ENCODE measurements around the gene ARHGEF4.

Gene ARHGEF4, protein sequence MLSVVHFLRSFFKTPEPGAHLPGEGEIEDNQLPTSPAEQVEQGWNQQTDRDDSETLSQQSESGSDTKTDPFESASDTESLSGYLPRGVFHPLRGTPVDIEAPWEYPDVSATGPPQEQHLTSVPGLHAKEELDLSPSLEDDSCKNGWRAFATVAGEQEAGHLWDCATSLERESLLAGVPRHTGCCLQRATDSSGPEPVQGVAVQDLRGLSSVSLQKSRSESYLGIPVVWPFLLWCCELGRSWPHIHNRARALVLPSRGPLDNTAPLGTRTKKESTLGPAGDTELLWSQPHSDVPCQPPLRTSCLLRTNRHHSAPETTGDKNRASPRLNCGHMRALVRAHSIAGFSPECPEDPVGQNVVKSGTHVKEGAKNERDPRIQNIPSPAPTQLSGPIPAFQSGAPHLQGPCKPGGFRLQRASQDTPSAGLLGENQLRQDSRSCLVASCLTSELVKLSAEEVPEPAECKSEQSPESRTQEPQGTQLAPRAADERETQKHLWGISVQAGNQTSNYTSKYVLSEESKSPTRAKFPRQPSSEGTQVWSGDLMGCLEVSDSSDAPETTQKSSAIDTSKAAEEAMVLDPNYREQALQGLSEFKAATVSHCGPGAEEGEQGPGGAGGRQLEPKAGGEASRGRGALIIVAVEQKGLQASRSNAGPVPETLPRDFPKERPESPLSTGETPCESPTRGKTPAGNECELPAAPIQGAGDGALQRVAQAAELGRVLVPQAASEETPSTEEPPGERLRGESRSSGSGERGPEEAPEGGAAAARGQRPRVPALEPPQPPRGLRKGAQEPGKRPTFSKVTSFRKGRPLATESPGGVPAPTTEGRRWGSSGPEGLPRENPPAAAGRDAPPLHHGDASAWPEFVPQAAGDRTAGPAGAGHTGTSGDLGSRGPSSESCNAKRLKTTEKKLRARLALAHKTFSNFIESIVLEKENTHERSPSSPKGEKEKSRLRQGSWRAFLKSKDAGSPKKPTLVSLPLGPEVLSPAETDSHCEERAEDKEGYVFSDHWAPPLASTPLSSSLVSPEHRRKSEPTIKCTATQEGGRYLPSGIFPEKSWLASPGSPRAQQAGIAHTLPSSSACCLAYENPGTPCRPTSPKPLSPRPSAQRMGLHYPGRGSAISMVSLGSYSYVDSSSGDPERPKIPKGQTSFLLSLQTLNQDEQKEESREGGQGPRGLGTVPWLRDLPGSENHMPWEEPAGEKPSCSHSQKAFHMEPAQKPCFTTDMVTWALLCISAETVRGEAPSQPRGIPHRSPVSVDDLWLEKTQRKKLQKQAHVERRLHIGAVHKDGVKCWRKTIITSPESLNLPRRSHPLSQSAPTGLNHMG (N-terminal part only)

DNA sequence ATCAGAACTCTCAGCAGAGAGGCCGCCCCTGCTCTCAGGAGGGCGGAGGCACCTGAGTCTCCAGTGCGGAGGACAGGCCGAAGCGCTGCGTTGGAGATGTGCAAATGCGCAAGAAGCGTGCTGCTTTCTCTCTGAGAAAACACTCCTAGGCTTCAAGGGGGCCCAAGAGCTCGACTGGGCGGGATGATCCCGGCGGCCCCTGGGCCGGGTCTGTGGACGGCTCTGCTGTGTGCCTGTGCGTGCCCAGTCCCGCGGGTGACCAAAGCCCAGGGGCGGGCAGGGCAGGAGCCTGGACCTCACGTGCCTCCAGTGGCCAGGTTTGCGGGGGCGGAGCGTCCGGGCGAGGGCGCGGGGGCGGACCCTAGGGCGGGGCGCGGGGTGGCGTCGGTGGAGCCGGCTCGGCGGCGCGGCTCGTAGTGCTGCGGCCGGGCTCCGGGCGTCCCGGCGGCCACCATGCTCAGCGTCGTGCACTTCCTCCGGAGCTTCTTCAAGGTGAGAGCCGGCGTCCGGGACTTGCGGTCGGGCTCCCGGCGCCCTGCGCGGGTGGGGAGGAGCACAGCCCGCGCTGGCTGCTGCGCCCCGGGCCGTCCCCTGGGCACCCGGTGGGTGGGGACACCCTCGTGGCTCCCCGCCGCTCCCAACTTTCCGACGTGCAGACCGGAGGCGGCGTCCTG, at the start of gene ARHGEF4:
Gene ARHGEF4 (plus strand): TSS at position 414 of the 674 bp plus-strand sequence. CDS start 40 bp downstream, at position 454.
- DNase-seq, result no peak

DNA sequence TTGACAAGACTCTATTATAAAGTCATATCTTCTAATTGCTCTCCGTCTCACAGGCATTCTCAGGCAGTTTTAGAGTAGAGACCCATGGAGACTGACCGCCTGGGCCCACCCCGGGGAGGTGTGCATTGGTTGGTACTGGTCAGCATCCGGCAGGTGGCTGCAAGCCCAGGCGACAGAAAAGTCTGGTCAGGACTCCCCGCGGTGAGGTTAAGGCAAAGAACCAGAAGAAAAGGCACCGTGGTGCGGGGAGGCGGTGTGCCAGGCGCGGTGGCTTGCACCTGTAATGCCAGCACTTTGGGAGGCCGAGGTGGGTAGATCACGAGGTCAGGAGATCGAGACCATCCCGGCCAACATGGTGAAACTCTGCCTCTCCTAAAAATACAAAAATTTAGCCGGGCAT, 48.9 kb upstream of the ARHGEF4 start:
- no peak for DNase-seq

DNA sequence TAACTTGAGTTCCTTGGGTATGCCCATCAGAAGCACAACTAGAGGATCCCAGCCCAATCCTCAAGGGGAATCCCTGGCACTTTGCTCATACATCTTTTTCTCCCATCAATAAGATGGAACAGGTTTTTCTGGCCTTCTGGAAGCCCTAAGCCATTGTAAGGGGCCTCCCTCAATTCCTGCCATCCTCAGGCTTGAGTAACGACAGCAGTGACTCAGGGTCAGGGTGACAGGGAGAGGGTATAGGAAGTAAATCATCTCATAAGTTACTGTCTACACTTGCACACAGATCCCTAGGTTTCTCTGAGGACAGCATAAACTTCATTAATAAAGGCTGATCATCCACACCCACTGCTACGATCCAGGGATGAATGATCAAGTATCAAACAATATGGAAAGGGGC, 46.4 kb upstream of the ARHGEF4 start:
- no peak for DNase-seq

DNA sequence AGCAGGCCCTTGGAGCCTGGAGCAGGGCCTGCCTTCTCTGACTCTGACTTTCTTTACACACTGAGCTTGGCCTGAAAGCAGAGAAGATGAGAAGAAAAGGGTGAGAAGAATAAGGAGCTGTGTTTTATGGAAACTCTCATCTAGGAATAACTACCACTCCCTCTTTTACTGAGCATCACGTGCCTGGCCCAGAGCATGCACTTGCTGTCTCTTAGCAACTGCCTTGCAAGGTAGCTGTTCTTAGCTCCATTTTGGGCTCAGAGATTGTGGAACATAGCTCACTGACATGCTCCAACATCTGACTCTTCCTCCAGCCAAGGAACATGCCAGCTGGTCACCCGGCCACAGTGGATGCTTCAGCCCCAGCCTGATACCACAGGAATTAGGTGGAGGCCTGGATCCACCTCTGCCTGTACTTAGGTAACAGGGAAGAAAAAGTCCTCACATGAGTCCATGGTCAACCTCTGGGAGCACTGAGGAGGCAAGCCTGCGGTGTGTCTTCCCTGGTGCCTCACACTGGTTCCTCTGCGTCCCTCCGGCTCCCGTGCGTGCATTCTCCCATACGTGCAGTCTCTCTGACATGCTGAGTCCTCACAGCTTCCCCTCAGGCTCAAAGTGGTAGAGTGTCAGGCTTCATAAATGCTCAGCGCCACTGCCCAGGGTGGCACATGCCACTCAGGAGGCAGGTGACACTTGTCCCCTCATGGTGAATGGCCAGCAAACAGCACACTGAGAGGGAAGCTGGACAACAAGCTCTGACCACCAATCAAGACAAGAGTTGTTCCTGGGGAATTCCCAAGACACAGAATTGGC, 45.7 kb upstream of the ARHGEF4 start:
- no peak for DNase-seq

DNA sequence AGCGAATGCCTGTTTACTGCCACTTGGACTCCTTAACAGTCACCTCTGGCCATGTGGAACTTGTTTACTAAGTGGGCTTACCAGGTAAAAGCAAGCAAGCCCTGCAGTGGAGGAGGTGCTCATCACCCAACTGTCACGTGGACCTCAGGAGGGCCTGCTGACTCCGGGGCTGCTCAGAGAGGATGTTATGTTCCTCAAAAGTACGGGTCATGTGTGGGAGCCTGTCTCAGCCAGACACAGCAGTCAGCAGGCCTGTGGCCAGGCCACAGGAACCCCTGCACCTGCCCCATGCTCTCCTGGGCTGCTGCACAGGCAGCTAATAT, 45.1 kb upstream of the ARHGEF4 start:
- no peak for DNase-seq

DNA sequence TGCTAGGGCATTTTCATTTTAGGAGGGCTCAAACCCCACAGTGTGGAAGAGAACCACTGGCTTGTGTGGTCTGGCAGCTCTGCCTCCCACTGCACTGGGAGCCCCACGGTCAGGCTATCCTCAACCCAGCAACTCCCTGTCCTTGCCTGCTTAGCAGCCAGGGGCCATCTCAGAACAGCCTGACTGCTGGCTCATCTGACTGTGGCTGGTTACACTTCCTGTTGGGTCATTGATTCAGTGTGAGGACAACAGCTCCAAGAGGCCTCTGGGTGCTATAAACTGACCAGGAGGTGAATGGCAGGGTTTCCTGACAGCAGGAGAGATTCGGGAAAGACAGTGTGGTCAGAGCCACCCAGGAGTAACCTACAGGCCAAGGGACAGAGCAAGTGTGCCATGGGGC, 41.3 kb upstream of the ARHGEF4 start:
- no peak for DNase-seq

DNA sequence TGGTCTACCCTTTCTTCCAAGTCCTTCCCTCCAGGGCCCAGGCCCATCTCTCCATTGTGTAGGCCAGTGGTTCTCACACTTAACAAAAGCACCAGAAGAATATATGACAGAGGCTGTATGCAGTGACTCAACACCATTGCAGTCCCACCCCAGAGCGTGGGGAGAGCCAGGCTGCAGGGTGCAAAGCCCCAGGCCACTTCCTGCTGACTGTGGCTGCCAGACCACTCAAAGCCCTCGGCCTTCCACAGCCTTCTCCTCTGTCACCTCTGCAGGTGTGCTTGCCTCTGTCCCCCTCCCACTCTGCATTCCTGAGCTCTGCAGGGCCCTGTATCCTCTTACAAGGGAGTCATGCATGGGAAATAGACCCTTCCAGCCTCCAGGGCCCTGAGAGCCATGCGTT, 40.4 kb upstream of the ARHGEF4 start:
- DNase-seq, result no peak

DNA sequence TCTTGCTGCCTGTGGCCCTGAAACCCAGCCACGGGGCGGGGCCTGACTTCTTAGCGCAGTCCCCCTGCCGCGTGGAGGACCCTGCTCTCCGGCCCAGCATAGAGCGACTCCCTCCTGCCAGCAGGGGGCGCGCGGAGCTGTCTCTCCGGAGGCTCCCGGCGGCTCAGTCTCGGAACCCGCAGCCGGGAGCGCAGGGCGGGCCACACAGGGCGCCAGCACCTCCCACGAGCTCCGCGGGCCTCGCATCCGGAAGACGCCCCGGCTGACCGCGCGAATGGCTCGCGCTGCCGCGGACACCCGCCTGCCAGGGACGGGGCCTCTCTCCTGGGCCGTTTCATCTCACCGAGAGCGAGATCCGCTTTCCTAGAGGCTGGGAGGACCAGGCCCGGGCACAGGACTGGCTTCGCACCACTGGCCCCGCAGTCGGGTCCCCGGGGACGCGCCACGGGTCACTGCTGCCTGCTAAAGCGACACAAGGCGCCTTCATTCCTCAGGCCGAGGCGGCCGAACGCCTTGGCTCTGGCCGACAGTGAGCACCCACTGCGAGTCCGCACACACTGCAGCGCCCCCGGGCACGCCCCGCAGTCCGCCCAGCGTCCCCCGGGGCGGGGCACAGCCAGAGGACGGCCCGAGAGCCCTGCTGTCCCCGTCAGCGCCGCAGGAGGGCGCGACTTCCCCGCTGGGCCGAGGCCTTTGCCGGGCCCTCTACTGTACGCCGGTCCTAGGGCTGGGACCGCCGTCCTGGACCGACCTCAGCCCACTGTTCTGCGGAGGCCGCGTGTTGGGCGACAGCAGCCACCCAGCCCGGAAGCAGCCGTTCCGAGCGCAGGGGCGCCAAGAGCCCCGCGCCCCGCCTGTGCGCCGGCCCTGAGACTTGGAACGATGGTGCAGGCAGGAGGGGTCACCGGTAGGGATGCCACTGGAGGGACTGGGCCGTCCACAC, 39.0 kb upstream of the ARHGEF4 start:
- peak; percentile 68 to 85 for DNase-seq

DNA sequence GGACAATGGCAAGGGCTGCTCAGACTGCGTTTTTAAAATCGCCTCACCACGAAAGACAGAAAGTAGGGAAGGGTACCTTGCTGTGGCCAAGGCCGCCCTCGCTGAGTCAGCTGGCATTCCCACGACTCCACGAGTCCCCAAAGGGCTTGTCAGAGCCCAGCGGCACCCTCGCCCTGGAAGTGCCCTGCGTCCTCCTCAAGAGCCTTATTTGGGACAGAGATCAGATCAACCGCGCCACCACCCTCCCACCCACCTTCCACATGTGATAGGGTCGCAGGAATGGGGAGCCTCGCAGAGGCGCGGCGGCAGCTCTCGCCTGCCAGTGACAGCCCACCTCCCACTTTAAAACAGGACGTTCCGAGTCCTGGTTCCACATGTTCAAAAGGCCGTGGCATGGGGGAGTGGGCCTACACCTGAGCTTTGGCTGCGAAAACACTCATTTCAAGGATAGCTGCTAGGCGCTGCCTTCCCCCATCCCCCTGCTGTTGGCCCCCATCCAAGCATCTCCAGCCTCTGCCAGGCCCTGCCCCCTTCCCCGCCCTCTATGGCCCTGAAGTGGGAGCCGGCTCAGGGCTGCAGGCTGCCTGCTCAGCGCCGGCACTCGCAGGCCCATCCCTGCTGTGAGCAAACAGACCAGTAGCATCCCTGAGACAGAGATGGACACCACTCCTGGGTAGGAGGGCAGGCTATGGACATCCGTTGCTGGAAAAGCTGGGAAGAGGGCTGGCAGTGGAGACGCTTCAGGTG, 38.1 kb upstream of the ARHGEF4 start:
- DNase-seq, result no peak

DNA sequence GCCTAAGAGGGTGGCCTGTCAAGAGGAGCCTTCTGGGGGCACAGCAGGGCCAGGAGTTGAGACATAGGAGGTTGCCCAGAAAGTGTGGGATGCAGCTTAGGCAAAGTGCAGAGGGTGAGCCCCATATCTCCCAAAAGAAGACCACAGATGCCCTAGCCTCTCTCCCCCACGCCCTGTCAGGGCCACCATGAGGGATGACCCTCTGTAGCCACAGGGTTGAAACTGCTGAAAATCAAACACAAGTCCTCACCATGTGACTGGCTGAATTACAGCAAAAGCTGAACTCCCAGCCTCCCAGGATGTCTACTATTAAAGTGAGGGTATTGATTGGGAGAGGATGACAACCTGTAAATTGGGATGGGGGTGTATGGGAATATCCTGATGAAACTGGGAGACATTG, 37.4 kb upstream of the ARHGEF4 start:
- no peak for DNase-seq

DNA sequence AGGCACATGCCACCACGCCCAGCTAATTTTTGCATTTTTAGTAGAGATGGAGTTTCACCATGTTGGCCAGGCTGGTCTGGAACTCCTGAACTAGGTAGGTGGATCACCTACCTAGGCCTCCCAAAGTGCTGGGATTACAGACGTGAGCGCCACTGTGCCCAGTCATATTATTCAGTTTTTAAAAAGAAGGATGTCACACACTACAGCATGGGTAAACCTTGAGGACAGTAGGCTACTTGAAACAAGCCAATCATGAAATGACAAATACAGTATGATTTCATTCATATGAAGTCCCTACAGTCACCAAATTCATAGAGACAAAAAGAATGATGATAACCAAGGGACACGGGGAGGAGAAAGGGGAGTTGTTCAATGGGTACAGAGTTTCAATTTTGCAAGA, 31.1 kb upstream of the ARHGEF4 start:
- no peak for DNase-seq

DNA sequence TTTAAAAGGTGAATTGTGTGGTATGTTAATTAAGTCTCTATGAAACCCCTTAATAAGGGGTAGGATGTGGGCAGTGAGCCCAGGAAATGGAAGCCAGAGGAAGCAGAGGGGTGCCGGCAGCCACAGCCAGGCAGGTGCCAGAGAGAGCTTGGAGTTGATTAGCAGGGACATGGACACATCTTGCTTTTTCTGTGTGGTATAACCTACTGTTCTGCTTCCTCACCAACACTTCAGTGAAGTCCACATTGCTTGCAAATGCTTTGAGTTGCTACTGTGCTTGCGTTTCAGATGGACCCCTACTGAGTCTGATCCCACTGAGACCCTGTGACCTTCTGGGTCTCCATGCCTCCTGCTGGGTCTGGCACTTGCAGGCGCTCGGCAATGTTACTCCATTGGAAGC, 30.3 kb upstream of the ARHGEF4 start:
- no peak for DNase-seq

DNA sequence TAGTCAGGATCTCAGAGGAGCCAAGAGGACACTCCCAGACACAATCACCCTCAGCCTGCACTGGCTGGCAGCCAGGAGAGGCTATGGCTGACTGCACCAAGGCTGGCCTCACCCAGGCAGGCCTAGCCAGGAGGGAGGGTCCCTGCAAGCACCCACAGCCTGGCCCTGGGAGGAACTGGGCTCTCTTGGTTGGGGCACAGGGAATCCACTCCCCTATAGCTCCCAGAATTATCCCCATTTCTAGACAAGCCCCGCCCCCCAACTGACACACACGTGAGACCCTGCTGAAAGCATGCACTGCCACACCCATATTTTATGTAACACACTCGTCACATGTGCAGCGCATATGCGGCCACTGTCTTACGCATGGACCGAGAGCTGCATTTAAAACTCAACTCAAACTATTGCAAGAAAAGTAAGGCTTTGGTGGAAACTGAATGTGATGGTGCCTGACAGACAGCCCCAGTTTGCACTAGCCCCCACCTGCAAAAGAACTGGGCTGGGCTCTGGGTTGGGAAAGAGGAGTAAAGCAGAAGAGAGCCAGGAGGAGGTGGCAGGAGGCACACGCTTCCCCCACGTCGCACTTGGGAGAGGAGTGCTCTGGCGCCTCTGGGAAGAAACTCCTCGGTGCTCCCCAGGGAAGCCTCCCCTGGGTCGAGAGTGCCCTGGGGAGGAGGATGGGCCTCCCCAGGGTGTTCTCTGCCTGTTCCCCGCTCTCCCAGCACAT, 28.9 kb upstream of the ARHGEF4 start:
- DNase-seq, result no peak

DNA sequence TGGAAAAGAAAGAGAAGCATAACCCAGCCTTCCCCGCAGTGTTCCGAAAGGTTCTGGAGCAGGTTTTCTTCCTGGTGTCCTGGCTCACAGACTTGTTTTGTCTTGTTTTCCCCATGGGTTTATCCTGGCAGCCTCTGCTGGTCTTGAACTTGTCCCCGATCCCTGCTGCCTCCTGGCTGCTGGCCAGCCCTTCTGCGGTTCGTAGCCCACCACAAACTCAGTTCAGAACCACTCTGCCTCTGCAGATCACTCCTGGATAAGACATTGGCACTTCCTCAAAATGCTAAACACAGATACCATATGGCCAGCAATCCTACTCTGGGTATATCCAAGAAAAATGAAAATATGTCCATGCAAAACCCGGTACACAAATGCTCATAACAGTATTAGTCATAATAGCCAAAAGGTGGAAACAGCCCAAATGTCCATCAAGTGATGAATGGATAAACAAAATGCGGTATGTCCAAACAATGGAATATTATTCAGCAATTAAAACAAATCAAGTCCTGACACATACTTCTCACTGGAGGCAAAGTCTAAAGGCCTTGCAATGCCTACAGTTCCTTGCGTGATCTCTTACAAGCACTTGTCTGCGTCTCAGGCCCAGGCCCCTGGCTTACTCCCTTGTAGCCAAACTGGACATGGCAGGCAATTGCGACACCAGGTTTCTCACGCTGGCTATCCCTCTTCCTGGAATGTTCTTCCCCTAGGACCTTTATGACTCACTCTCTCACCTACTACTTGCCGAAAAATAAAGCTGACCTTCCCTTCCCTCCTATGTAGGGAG, 28.0 kb upstream of the ARHGEF4 start:
- DNase-seq, result no peak

DNA sequence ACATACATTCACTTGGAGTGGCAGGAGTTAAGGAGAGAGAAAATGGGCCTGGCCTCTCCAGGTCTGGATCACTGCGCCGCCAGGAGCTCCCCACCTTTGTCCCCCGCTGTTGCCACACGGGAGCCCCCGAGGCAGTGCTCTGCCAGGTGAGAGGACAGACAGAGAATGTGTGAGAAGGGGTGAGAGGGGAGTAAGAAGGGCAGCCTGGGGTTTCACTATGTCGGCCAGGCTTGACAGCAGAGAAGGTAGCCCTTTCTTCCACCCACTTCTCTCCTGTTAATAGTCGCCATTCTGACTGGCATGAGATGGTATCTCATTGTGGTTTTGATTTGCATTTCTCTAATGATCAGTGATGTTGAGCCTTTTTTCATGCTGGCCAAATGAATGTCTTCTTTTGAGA, 26.2 kb upstream of the ARHGEF4 start:
- no peak for DNase-seq

DNA sequence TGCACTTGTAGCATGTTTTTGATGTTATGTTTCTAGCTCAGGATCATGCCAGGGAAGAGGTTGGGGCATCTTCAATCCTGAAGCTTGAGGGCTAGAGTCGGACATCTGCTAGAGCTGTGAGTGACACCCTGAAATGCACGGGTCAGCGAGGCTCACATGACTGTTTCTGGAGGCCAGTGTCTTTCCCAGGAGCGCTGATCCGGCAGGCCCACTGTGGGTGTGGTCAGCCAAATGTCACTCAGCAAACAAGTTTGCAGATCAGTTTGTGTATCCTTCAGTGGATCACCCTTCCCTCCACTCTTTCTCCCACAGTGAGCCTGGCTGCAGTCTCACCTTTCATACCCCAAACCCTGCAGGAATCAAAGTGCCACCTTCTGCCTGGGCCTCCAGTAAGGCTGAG, 23.0 kb upstream of the ARHGEF4 start:
- DNase-seq, result no peak

DNA sequence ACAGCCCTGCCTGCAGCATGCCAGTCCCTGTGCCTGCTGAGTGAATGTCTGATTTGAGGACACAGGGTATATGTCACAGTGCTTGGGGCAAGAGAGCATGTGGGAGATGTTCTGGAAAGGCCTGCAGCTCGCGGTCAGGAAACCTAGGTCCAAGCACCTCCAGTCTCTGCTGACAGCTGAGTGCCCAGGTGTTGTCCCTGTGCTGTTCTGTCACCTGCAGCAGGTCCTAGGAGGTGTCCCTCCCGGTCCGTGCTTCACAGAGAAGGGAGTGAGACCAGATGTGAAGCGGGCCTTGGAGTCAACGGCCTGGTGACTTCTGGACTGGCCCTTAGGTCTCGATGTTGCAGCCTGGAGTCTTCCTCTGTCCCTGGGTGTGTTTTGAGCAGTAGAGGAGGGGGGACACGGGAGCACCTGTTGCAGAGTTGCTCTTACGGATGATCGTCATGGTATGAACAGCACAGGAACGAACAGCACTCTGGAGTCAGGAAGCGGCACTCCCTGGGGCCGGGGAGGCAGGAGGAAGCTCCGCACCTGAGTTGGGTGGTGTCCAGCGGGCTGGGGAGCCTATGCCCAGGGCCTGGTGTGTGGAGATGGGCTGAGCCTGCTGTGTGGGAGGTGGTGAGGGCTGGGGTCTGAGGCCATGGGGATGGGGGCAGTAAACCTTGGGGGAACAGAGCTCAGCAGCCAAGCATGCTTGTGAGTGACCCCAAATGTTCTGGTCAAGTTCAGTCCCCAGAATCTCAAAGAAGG, 21.6 kb upstream of the ARHGEF4 start:
- DNase-seq, result no peak

DNA sequence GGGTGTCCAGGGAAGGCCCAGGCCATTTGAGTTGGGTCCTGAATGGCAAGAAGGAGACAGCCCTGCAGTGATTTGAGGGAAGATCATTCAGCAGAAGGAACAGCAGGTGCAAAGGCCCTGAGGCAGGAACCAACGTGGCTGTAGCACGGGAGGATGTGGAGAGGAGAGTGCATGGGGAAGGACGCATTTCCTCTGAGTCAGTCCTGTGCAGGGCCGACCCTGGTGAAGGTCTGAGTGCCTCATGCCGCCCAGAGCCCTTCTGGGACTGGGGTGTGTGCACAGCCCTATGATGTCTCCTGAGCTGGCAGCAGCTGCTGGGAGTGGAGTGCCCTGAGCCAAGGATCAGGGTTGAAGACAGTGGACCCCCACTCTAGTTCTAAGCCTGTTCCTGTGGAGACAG, 17.9 kb upstream of the ARHGEF4 start:
- DNase-seq, result no peak

Data from bone marrow (tissue), 2 donors.